ENCODE data around the gene STK10.

Gene STK10

GRCh38 chr5:172106511-172107356 lies 81.3 kb downstream of the STK10 start:
- peak; percentile 77 for DNase-seq (ENCODE audit: low spot score)

- DNase-seq (ENCODE audit: low spot score), result no peak
Measured at GRCh38 chr5:172105811-172106210, 82.2 kb downstream of the STK10 start.

GRCh38 chr5:172104801-172105701 lies 83.0 kb downstream of the STK10 start:
- no peak for DNase-seq (ENCODE audit: low spot score)

GRCh38 chr5:172104021-172104420 lies 84.0 kb downstream of the STK10 start:
- DNase-seq (ENCODE audit: low spot score), result no peak

- peak; percentile 95 for DNase-seq (ENCODE audit: low spot score)
Measured at GRCh38 chr5:172102913-172103626, 85.0 kb downstream of the STK10 start.

- DNase-seq (ENCODE audit: low spot score), result no peak
Measured at GRCh38 chr5:172102218-172102870, 85.7 kb downstream of the STK10 start.

GRCh38 chr5:172101547-172102217 lies 86.3 kb downstream of the STK10 start:
- DNase-seq (ENCODE audit: low spot score), result no peak

GRCh38 chr5:172098883-172099282 lies 89.1 kb downstream of the STK10 start:
- DNase-seq (ENCODE audit: low spot score), result no peak

GRCh38 chr5:172098046-172098445 lies 90.0 kb downstream of the STK10 start:
- DNase-seq (ENCODE audit: low spot score), result no peak

- no peak for DNase-seq (ENCODE audit: low spot score)
Measured at GRCh38 chr5:172097356-172097755, 90.7 kb downstream of the STK10 start.

- DNase-seq (ENCODE audit: low spot score), result no peak
Measured at GRCh38 chr5:172096207-172096940, 91.7 kb downstream of the STK10 start.

GRCh38 chr5:172095368-172096206 lies 92.4 kb downstream of the STK10 start:
- no peak for DNase-seq (ENCODE audit: low spot score)

GRCh38 chr5:172093965-172094364 lies 94.1 kb downstream of the STK10 start:
- no peak for DNase-seq (ENCODE audit: low spot score)

GRCh38 chr5:172093559-172093958 lies 94.5 kb downstream of the STK10 start:
- DNase-seq (ENCODE audit: low spot score), result no peak

GRCh38 chr5:172091956-172092732 lies 95.9 kb downstream of the STK10 start:
- DNase-seq (ENCODE audit: low spot score), result no peak

GRCh38 chr5:172090976-172091547 lies 97.0 kb downstream of the STK10 start:
- DNase-seq (ENCODE audit: low spot score), result no peak

- DNase-seq (ENCODE audit: low spot score), result no peak
Measured at GRCh38 chr5:172089298-172090117, 98.5 kb downstream of the STK10 start.

- DNase-seq (ENCODE audit: low spot score), result no peak
Measured at GRCh38 chr5:172088801-172089200, 99.2 kb downstream of the STK10 start.

Data from GM03348 (cell line).